K562 (cell line): ENCODE results near the gene PPP3CB. TPM values are rescaled to one million over a fixed set of nuclear protein-coding genes. Genes with fewer than 3 reads are reported as not detected.
A peak's percentile ranks its signal among the peaks of the same experiment; 100 is the strongest.

Source experiments
- ATAC-seq: fragments of 200-7000 bp; cut with Tn5 transposase; 3 replicates; pipeline ENCODE4 v1.9.1; 2020; ENCODE audit warnings: moderate library complexity
- BruUV-seq: library from RNA; stranded (reverse); fragments of 400-500 nt; replicated peaks from 2 replicates; lab custom pipeline; 2021; lab: Mats Ljungman, UMichigan
- CTCF ChIA-PET: fragments of 300-600 bp; formaldehyde crosslinking; extraction: SDS; loops from one replicate; lab custom pipeline; 2021; ENCODE audit warnings: low intra/inter-chr PET ratio; lab: Yijun Ruan, JAX
- POLR2A ChIA-PET: fragments of 300-600, 350-650 bp; sonication (Branson Sonifier 250); formaldehyde crosslinking; extraction: SDS; loops from one replicate; lab custom pipeline; 2021; ENCODE audit warnings: antibody characterized with exemption, inconsistent platforms; lab: Yijun Ruan, JAX
- DNase-seq, 4 experiments: peaks; one replicate each; pipeline versions ENCODE4 v3.0.0 to v3.0.0-alpha.2; 2011 to 2018; ENCODE audit warnings: low spot score in 3 of 4, mixed read lengths in 3 of 4; ENCODE audit errors: extremely low read depth in 1 of 4
- FAIRE-seq: peaks from 2 replicates; lab custom pipeline; 2011; peaks lifted over from hg19 to GRCh38; lab: Jason Lieb, UNC
- H2AFZ ChIP-seq: 2 replicates; pipeline ENCODE4 v1.6.0; 2011; ENCODE audit warnings: low read depth, low read length, control low read depth, inconsistent platforms
- H3K27ac ChIP-seq: fragments of 200-600 bp; 3 replicates; pipeline ENCODE4 v1.8.0; 2011; ENCODE audit warnings: low read depth, mild to moderate bottlenecking, control low read depth, inconsistent platforms, low read length, moderate library complexity, mixed read lengths; ENCODE audit errors: extremely low read depth
- H3K27me3 ChIP-seq, 2 experiments: fragments of 300-600 bp in 1 of 2; 2 replicates in 1 of 2; 3 replicates in 1 of 2; pipeline versions ENCODE4 v1.6.0 to v1.8.0; 2011; ENCODE audit warnings: inconsistent platforms in 2 of 2, low read length in 2 of 2, mild to moderate bottlenecking in 1 of 2, mixed read lengths in 1 of 2, moderate library complexity in 1 of 2; ENCODE audit not compliant: control insufficient read depth in 2 of 2, insufficient read depth in 2 of 2
- H3K36me3 ChIP-seq: fragments of 300-600 bp; 3 replicates; pipeline ENCODE4 v1.8.0; 2011; ENCODE audit warnings: mild to moderate bottlenecking, low read length, inconsistent platforms; ENCODE audit not compliant: control insufficient read depth, insufficient read depth
- H3K4me1 ChIP-seq, 2 experiments: fragments of 200-600 bp in 1 of 2; replicated peaks in 1 of 2; 2 replicates in 1 of 2; 3 replicates in 1 of 2; pipeline versions ENCODE4 v1.5.1 to v1.8.0; 2011; ENCODE audit warnings: inconsistent platforms in 2 of 2, low read length in 2 of 2, mild to moderate bottlenecking in 1 of 2, mixed read lengths in 1 of 2, moderate library complexity in 1 of 2; ENCODE audit not compliant: control insufficient read depth in 2 of 2, insufficient read depth in 2 of 2
- H3K4me2 ChIP-seq: 2 replicates; pipeline ENCODE4 v1.6.1; 2011; ENCODE audit warnings: low read length, control low read depth, inconsistent platforms, mixed read lengths; ENCODE audit not compliant: insufficient read depth
- H3K4me3 ChIP-seq: fragments of 200-600 bp; sonication (generic), shearing (Covaris generic); 2 replicates; pipeline ENCODE4 v1.5.1; 2016; ENCODE audit warnings: control low read depth, inconsistent platforms
- H3K79me2 ChIP-seq: fragments of 200-600 bp; 3 replicates; pipeline ENCODE4 v1.8.0; 2011; ENCODE audit warnings: low read length, inconsistent platforms; ENCODE audit not compliant: control insufficient read depth, insufficient read depth
- H3K9ac ChIP-seq, 2 experiments: 2 replicates each; pipeline versions ENCODE4 v1.6.0 to v1.6.1; 2011; ENCODE audit warnings: low read depth in 2 of 2, low read length in 2 of 2, control low read depth in 1 of 2, inconsistent platforms in 1 of 2, mild to moderate bottlenecking in 1 of 2, mixed read lengths in 1 of 2; ENCODE audit not compliant: insufficient read depth in 1 of 2
- H3K9me1 ChIP-seq: one replicate; pipeline ENCODE4 v1.6.0; 2011; ENCODE audit warnings: inconsistent platforms, mild to moderate bottlenecking, low read length, moderate library complexity; ENCODE audit not compliant: control insufficient read depth, insufficient read depth
- H3K9me3 ChIP-seq: replicated peaks from 2 replicates; pipeline ENCODE4 v1.5.1; 2011; ENCODE audit warnings: low read depth, low read length, inconsistent platforms; ENCODE audit not compliant: control insufficient read depth, insufficient read depth
- H4K20me1 ChIP-seq: replicated peaks from 2 replicates; pipeline ENCODE4 v1.6.1; 2011; ENCODE audit warnings: low read length, inconsistent platforms, mixed read lengths; ENCODE audit not compliant: control insufficient read depth, insufficient read depth
- ATF6 ChIP-seq: sonication (generic); formaldehyde crosslinking; IDR thresholded peaks from 2 replicates; pipeline ENCODE4 v1.4.0; 2020; ENCODE audit warnings: mild to moderate bottlenecking, missing genetic modification reagents
- C11orf30 ChIP-seq: fragments of 450-650 bp; IDR thresholded peaks from 2 replicates; pipeline ENCODE4 v1.6.1; 2016; ENCODE audit warnings: low read depth, mild to moderate bottlenecking
- CBFA2T3 ChIP-seq: fragments of 450-650 bp; IDR thresholded peaks from 2 replicates; pipeline ENCODE4 v1.6.1; 2017
- ELF4 ChIP-seq: fragments of 450-650 bp; formaldehyde crosslinking; IDR thresholded peaks from 2 replicates; pipeline ENCODE4 v1.4.0; 2022; ENCODE audit warnings: missing genetic modification characterization
- EP400 ChIP-seq: fragments of 450-650 bp; IDR thresholded peaks from 2 replicates; pipeline ENCODE4 v1.6.1; 2017; ENCODE audit warnings: antibody characterized with exemption, mild to moderate bottlenecking, moderate library complexity
- FOXO4 ChIP-seq: fragments of 450-650 bp; formaldehyde crosslinking; IDR thresholded peaks from 2 replicates; pipeline ENCODE4 v1.4.0; 2020; ENCODE audit warnings: mild to moderate bottlenecking, moderate library complexity
- HIVEP1 ChIP-seq: fragments of 250-450 bp; sonication (Bioruptor Pico); IDR thresholded peaks from 2 replicates; pipeline ENCODE4 v1.4.0; 2020; ENCODE audit warnings: mild to moderate bottlenecking
- KAT7 ChIP-seq: sonication (generic); formaldehyde crosslinking; IDR thresholded peaks from 2 replicates; pipeline ENCODE4 v1.8.0; 2022; ENCODE audit warnings: missing genetic modification reagents, mild to moderate bottlenecking, borderline replicate concordance
- NFE2L1 ChIP-seq: fragments of 450-650 bp; IDR thresholded peaks from 2 replicates; pipeline ENCODE4 v1.6.1; 2016; ENCODE audit warnings: missing genetic modification characterization, low read depth, mild to moderate bottlenecking, missing compliant biosample characterization, moderate library complexity, borderline replicate concordance
- PBX2 ChIP-seq, 2 experiments: IDR thresholded peaks in 1 of 2; conservative IDR thresholded peaks in 1 of 2; 2 replicates each; pipeline ENCODE4 v1.6.1; 2016; ENCODE audit warnings: low read depth in 2 of 2, mild to moderate bottlenecking in 1 of 2, missing compliant biosample characterization in 1 of 2, missing genetic modification characterization in 1 of 2, moderate library complexity in 1 of 2
- POLR3A ChIP-seq: IDR thresholded peaks from 2 replicates; pipeline ENCODE4 v1.6.1; 2011; ENCODE audit warnings: borderline replicate concordance, mild to moderate bottlenecking, moderate library complexity; ENCODE audit not compliant: insufficient read length, insufficient read depth; ENCODE audit errors: extremely low read depth
- ZNF174 ChIP-seq: fragments of 250-450 bp; sonication (Bioruptor Pico); IDR thresholded peaks from 2 replicates; pipeline ENCODE4 v1.4.0; 2020; ENCODE audit warnings: mild to moderate bottlenecking
- ZNF408 ChIP-seq: fragments of 250-450 bp; sonication (Bioruptor Pico); IDR thresholded peaks from 2 replicates; pipeline ENCODE4 v1.4.0; 2020; ENCODE audit warnings: low read depth, mild to moderate bottlenecking, moderate library complexity
- ZNF507 ChIP-seq: conservative IDR thresholded peaks from 2 replicates; pipeline ENCODE4 v1.6.1; 2017; ENCODE audit warnings: missing genetic modification characterization, missing compliant biosample characterization
- in situ Hi-C: fragments of 300-500 bp; cut with MboI; formaldehyde crosslinking; loops from 4 replicates; pipeline ENCODE4 v1.15.0; 2018; ENCODE audit warnings: inconsistent platforms, mixed read lengths
- intact Hi-C: fragments of 100-400 bp; cut with micrococcal nuclease; formaldehyde crosslinking; loops from 2 replicates; pipeline ENCODE4 v1.14.2; 2022
- polyA plus RNA-seq, 8 experiments: library from polyadenylated mRNA; depleted of rRNA in 4 of 8; stranded (reverse) in 5 of 8; unstranded in 3 of 8; fragments of >200 nt; fragmentation: Nextera tagmentation in 2 of 8; fragmentation: Illumina TruSeq in 1 of 8; extraction: Ambion mirVana in 2 of 8; extraction: Trizol in 1 of 8; gene quantifications; 2 replicates each; pipeline versions ENCODE4 v1.2.1 to v1.2.3, GENCODE V29; 2011 to 2014; ENCODE audit warnings: inconsistent platforms in 1 of 8, missing spikeins in 1 of 8
- total RNA-seq, 7 experiments: library from RNA; depleted of rRNA in 6 of 7; stranded (reverse); fragments of >200 nt in 6 of 7; fragmentation: Illumina TruSeq in 2 of 7; extraction: Trizol in 2 of 7; gene quantifications; 2 replicates each; pipeline versions ENCODE4 v1.2.1 to v1.2.3, GENCODE V29; 2011 to 2021; ENCODE audit warnings: low replicate concordance in 1 of 7

PPP3CB gene
- total and polyA plus RNA-seq, 9 of the 15 experiments (the other 6 are each of a cell fraction or from before 2014, with no cell fraction given), result 9.6 to 27.6 (median 17.8) TPM

GRCh38 chr10:73439055-73439454 is 56.8 kb downstream of the PPP3CB start (continued):
- TF ChIP-seq ZNF408 (CRISPR knock-in tag) (no peak), FOXO4 (CRISPR knock-in tag) (no peak)

- TF ChIP-seq KAT7 (CRISPR knock-in tag), result no peak
- TF ChIP-seq CBFA2T3, result peak; percentile 3; the same call in 1 of the 2 replicates
- no peak for TF ChIP-seq POLR3A
- TF ChIP-seq NFE2L1 (tag), result no peak
- TF ChIP-seq ELF4 (CRISPR knock-in tag), result no peak
- TF ChIP-seq ZNF174, result no peak
- TF ChIP-seq HIVEP1, result no peak
- no peak for TF ChIP-seq EP400
- TF ChIP-seq ATF6, result 0 out of 2 replicates have a peak, but pooled peaks have one; percentile 28
- TF ChIP-seq ZNF507 (tag), result no peak
- 0 out of 2 replicates have a peak, but pooled peaks have one; percentile 10 for TF ChIP-seq C11orf30
- no peak for TF ChIP-seq PBX2 (CRISPR knock-in tag; IDR thresholded peaks at IDR 0.05; ENCODE audit: low read depth)
- TF ChIP-seq PBX2 (tag; conservative IDR thresholded peaks at IDR 0.05; ENCODE audit: low read depth), result 0 out of 2 replicates have a peak, but pooled peaks have one; percentile 12
Observed at GRCh38 chr10:73433538-73433867, 62.3 kb downstream of the PPP3CB start, which contains the start of gene MSS51. TSS of gene MSS51 (minus strand) at chr10:73433561. CDS start at chr10:73428284, 5,277 bp downstream.

More at GRCh38 chr10:73433538-73433867, 62.3 kb downstream of the PPP3CB start, which contains the start of gene MSS51:
- no TSS peak for BruUV-seq
- Histone ChIP-seq H4K20me1 (no peaks in the 10 kb centered on the region), H3K79me2 (no peaks in the 10 kb centered on the region), H3K9me1 (no peaks in the 10 kb centered on the region), H3K27me3 (no peaks in the 10 kb centered on the region), H3K9me3 (no peaks in the 10 kb centered on the region), H2AFZ (no peak within 1 kb of the TSS), H3K4me2 (no peak within 1 kb of the TSS), H3K4me1 (peaks cover 0 to 2% of the 10 kb centered on the region in 2 experiments; a peak in 2 of 5 replicates), H3K4me3 (no peak within 1 kb of the TSS), H3K27ac (no peak within 1 kb of the TSS), H3K36me3 (peaks cover 15% of the 10 kb centered on the region; the same call in 1 of the 3 replicates), H3K9ac (peak within 1 kb of the TSS in 1 of 2 experiments; percentile 0; a peak in 1 of 4 replicates)
- ChIA-PET CTCF (no interaction called here), POLR2A (interaction anchor here (1.0 to 1.6 kb wide), 5 partner anchors 8 to 79 kb away, joined by 3 to 6 read pairs (median 4); no protein-coding TSS in a partner anchor)
- peak in 1 of 4 experiments; percentile 15 for DNase-seq
- in situ Hi-C loops, result no loop called here
- intact Hi-C loops, result no loop called here
- ATAC-seq, result peak; percentile 62
- no peak for FAIRE-seq
